H1 (cell line): Measurements from ENCODE around the gene GNGT2. TPM values are rescaled to one million over a fixed set of nuclear protein-coding genes. Genes with fewer than 3 reads are reported as not detected.
A peak's percentile ranks its signal among the peaks of the same experiment; 100 is the strongest.

Experiments used
- CTCF ChIA-PET: fragments of 300-600 bp; sonication (Branson Sonifier 250); formaldehyde crosslinking; loops from one replicate; lab custom pipeline; 2021; ENCODE audit not compliant: partially characterized antibody; lab: Charles Lee
- POLR2A ChIA-PET: fragments of 300-600 bp; sonication (Branson Sonifier 250); formaldehyde crosslinking; loops from one replicate; lab custom pipeline; 2021; ENCODE audit warnings: inconsistent platforms; ENCODE audit not compliant: partially characterized antibody; lab: Charles Lee
- DNase-seq, 2 experiments: peaks; one replicate each; pipeline versions ENCODE4 v3.0.0 to v3.0.0-alpha.2; 2010 to 2022; ENCODE audit warnings: low spot score in 2 of 2, low read depth in 1 of 2, mixed read lengths in 1 of 2
- FAIRE-seq: peaks from 2 replicates; lab custom pipeline; 2011; peaks lifted over from hg19 to GRCh38; lab: Jason Lieb, UNC
- H2AFZ ChIP-seq: 2 replicates; pipeline ENCODE4 v1.8.1; 2012; ENCODE audit warnings: low read length, inconsistent platforms
- H2AK5ac ChIP-seq: 2 replicates; pipeline ENCODE4 v1.6.1; 2013; ENCODE audit warnings: low read depth, low read length
- H2BK120ac ChIP-seq: replicated peaks from 2 replicates; pipeline ENCODE3; 2013; ENCODE audit warnings: low read depth, low read length, inconsistent platforms
- H2BK12ac ChIP-seq: 2 replicates; pipeline ENCODE4 v1.6.1; 2013; ENCODE audit warnings: low read depth, low read length
- H2BK15ac ChIP-seq: 2 replicates; pipeline ENCODE4 v1.6.1; 2013; ENCODE audit warnings: low read length
- H2BK20ac ChIP-seq: 2 replicates; pipeline ENCODE4 v1.6.1; 2013; ENCODE audit warnings: low read length
- H2BK5ac ChIP-seq: 2 replicates; pipeline ENCODE4 v1.6.1; 2013; ENCODE audit warnings: low read depth, low read length
- H3K14ac ChIP-seq: 2 replicates; pipeline ENCODE4 v1.6.1; 2013; ENCODE audit warnings: inconsistent platforms; ENCODE audit not compliant: insufficient read length
- H3K18ac ChIP-seq: 2 replicates; pipeline ENCODE4 v1.6.1; 2013; ENCODE audit warnings: low read length; ENCODE audit errors: extremely low read depth
- H3K23ac ChIP-seq: 2 replicates; pipeline ENCODE4 v1.6.1; 2013; ENCODE audit warnings: inconsistent platforms; ENCODE audit not compliant: insufficient read length
- H3K23me2 ChIP-seq: 2 replicates; pipeline ENCODE4 v1.6.1; 2013; ENCODE audit warnings: low read depth, low read length
- H3K27ac ChIP-seq: 2 replicates; pipeline ENCODE4 v1.6.1; 2011; ENCODE audit warnings: low read depth, low read length, inconsistent platforms
- H3K27me3 ChIP-seq, 4 experiments: replicated peaks in 1 of 4; 1 replicate in 1 of 4; 2 replicates in 3 of 4; pipeline versions ENCODE4 v1.6.1 to v1.8.1; 2011 to 2013; ENCODE audit warnings: low read length in 3 of 4, mild to moderate bottlenecking in 3 of 4, inconsistent platforms in 2 of 4, mixed read lengths in 2 of 4, moderate library complexity in 1 of 4; ENCODE audit not compliant: control insufficient read depth in 3 of 4, insufficient read depth in 3 of 4; ENCODE audit errors: extremely low read depth in 1 of 4
- H3K36me3 ChIP-seq, 4 experiments: 2 replicates each; pipeline versions ENCODE4 v1.6.1 to v1.8.1; 2011 to 2013; ENCODE audit warnings: mild to moderate bottlenecking in 4 of 4, low read length in 3 of 4, moderate library complexity in 2 of 4, control low read depth in 1 of 4, inconsistent platforms in 1 of 4; ENCODE audit not compliant: insufficient read depth in 4 of 4, control insufficient read depth in 2 of 4
- H3K4ac ChIP-seq: replicated peaks from 2 replicates; pipeline ENCODE3; 2013; ENCODE audit warnings: low read length, low read depth, mixed read lengths, inconsistent platforms; ENCODE audit not compliant: insufficient read length
- H3K4me1 ChIP-seq, 4 experiments: replicated peaks in 1 of 4; 1 replicate in 1 of 4; 2 replicates in 3 of 4; pipeline versions ENCODE4 v1.6.1 to v1.8.1; 2011 to 2013; ENCODE audit warnings: low read length in 3 of 4, inconsistent platforms in 2 of 4, mixed read lengths in 1 of 4; ENCODE audit not compliant: insufficient read depth in 4 of 4, control insufficient read depth in 3 of 4
- H3K4me2 ChIP-seq, 2 experiments: 2 replicates each; pipeline versions ENCODE4 v1.6.1 to v1.8.1; 2011 to 2013; ENCODE audit warnings: low read depth in 2 of 2, low read length in 2 of 2, control low read depth in 1 of 2, inconsistent platforms in 1 of 2, mild to moderate bottlenecking in 1 of 2; ENCODE audit not compliant: insufficient read depth in 1 of 2
- H3K4me3 ChIP-seq, 4 experiments: fragments of 200-600, 300-600 bp in 1 of 4; sonication (generic), shearing (Covaris generic), sonication (Bioruptor Twin) in 1 of 4; 2 replicates each; pipeline versions ENCODE4 v1.5.1 to v1.8.1; 2011 to 2016; ENCODE audit warnings: low read length in 4 of 4, low read depth in 3 of 4, control low read depth in 2 of 4, inconsistent platforms in 2 of 4, mild to moderate bottlenecking in 2 of 4, mixed read lengths in 1 of 4, moderate library complexity in 1 of 4; ENCODE audit not compliant: insufficient read depth in 2 of 4; ENCODE audit errors: extremely low read depth in 1 of 4
- H3K56ac ChIP-seq: replicated peaks from 2 replicates; pipeline ENCODE3; 2013; ENCODE audit warnings: low read depth, mild to moderate bottlenecking, mixed read lengths, low read length, inconsistent platforms; ENCODE audit not compliant: insufficient read length
- H3K79me1 ChIP-seq: 2 replicates; pipeline ENCODE4 v1.6.1; 2013; ENCODE audit warnings: low read depth, low read length, control low read depth
- H3K79me2 ChIP-seq, 2 experiments: 2 replicates each; pipeline versions ENCODE4 v1.6.1 to v1.8.1; 2012 to 2013; ENCODE audit warnings: low read length in 2 of 2, mild to moderate bottlenecking in 2 of 2, inconsistent platforms in 1 of 2; ENCODE audit not compliant: insufficient read depth in 2 of 2, control insufficient read depth in 1 of 2
- H3K9ac ChIP-seq, 4 experiments: replicated peaks in 1 of 4; 1 replicate in 1 of 4; 2 replicates in 3 of 4; pipeline versions ENCODE4 v1.6.1 to v1.8.1; 2011 to 2013; ENCODE audit warnings: low read depth in 3 of 4, low read length in 3 of 4, control low read depth in 2 of 4, mild to moderate bottlenecking in 2 of 4, moderate library complexity in 2 of 4, inconsistent platforms in 1 of 4; ENCODE audit errors: extremely low read depth in 1 of 4
- H3K9me3 ChIP-seq, 2 experiments: 2 replicates each; pipeline versions ENCODE4 v1.6.1 to v1.8.1; 2012 to 2013; ENCODE audit warnings: mild to moderate bottlenecking in 2 of 2, moderate library complexity in 2 of 2, control low read depth in 1 of 2, inconsistent platforms in 1 of 2, low read depth in 1 of 2, low read length in 1 of 2, mixed read lengths in 1 of 2; ENCODE audit not compliant: insufficient read depth in 2 of 2
- H4K20me1 ChIP-seq, 2 experiments: replicated peaks in 1 of 2; 2 replicates each; pipeline versions ENCODE3 to v1.8.1; 2011 to 2013; ENCODE audit warnings: inconsistent platforms in 2 of 2, low read length in 2 of 2, mild to moderate bottlenecking in 1 of 2; ENCODE audit not compliant: insufficient read depth in 2 of 2, control insufficient read depth in 1 of 2
- H4K5ac ChIP-seq: 2 replicates; pipeline ENCODE4 v1.6.1; 2013; ENCODE audit warnings: low read length, low read depth, mixed read lengths, inconsistent platforms; ENCODE audit not compliant: insufficient read length
- H4K8ac ChIP-seq: 2 replicates; pipeline ENCODE4 v1.8.0; 2013; ENCODE audit warnings: mild to moderate bottlenecking, moderate library complexity, low read length, inconsistent platforms; ENCODE audit not compliant: insufficient read depth; ENCODE audit errors: extremely low read depth
- H4K91ac ChIP-seq: replicated peaks from 2 replicates; pipeline ENCODE3; 2013; ENCODE audit warnings: low read length, mixed read lengths, inconsistent platforms; ENCODE audit not compliant: insufficient read length
- POLR2A ChIP-seq, 2 experiments: IDR thresholded peaks; 1 replicate in 1 of 2; 2 replicates in 1 of 2; pipeline ENCODE4 v1.6.1; 2011; ENCODE audit warnings: low read depth in 2 of 2, low read length in 2 of 2, mild to moderate bottlenecking in 2 of 2; ENCODE audit errors: control extremely low read depth in 1 of 2
- WGBS, 2 experiments: shearing (Covaris generic) in 1 of 2; methylation state at CpG; one replicate each; pipeline versions ENCODE4 v1.1.6 to v1.1.7; 2013 to 2015; ENCODE audit warnings: low lambda C conversion rate in 2 of 2, mixed read lengths in 2 of 2, inconsistent platforms in 1 of 2, low coverage in 1 of 2, missing lambda C conversion rate in 1 of 2; ENCODE audit not compliant: insufficient replicate concordance in 2 of 2, insufficient coverage in 1 of 2, insufficient read length in 1 of 2; ENCODE audit errors: extremely low coverage in 1 of 2, missing lambda C conversion rate in 1 of 2; 5-methylcytosine and 5-hydroxymethylcytosine counted together
- polyA plus RNA-seq, 7 experiments: library from polyadenylated mRNA; depleted of rRNA in 3 of 7; stranded (reverse) in 5 of 7; unstranded in 2 of 7; fragments of >200 nt in 5 of 7; fragments of 200-250 nt in 2 of 7; gene quantifications; 1 replicate in 5 of 7; 2 replicates in 1 of 7; 4 replicates in 1 of 7; pipeline versions ENCODE4 v1.2.1 to v1.2.3, GENCODE V29; 2011 to 2013; ENCODE audit warnings: missing spikeins in 2 of 7, mixed read lengths in 2 of 7
- total RNA-seq: library from RNA; stranded (reverse); fragmentation: NEBNext Ultra II Directional; extraction: Animal tissue kit (Norgen Biotek cat#: 25700); gene quantifications from 2 replicates; pipeline ENCODE4 v1.2.1, GENCODE V29; 2021

Gene GNGT2
- total and polyA plus RNA-seq, 2 of the 8 experiments (the other 6 are each of a cell fraction or from before 2014, with no cell fraction given) = 1.3 to 1.4 TPM

GRCh38 chr17:49225554-49226236 lies 15.3 kb upstream of the GNGT2 start:
- Histone ChIP-seq H3K9me3 (no peaks in the 10 kb centered on the region), H2AK5ac (0 out of 2 replicates have a peak overlapping the region, but pooled peaks have one; percentile 75), H2BK120ac (no peak overlapping the region), H4K91ac (no peak overlapping the region), H2BK12ac (peak overlapping the region; percentile 81; the same call in 1 of the 2 replicates), H3K4ac (no peak overlapping the region), H3K27ac (no peak overlapping the region), H4K5ac (no peak overlapping the region), H3K23ac (no peak overlapping the region), H3K56ac (no peak overlapping the region), H4K20me1 (peaks cover 0 to 3% of the 10 kb centered on the region in 2 experiments), H3K4me2 (no peak overlapping the region; a peak in 1 of 4 replicates), H2BK15ac (peak overlapping the region; percentile 97), H3K4me3 (no peak overlapping the region), H2BK5ac (no peak overlapping the region), H3K79me2 (no peaks in the 10 kb centered on the region), H3K14ac (no peak overlapping the region), H3K18ac (no peak overlapping the region), H3K23me2 (peaks cover 24% of the 10 kb centered on the region; the same call in 1 of the 2 replicates), H2BK20ac (peak overlapping the region; percentile 61; the same call in 1 of the 2 replicates), H3K4me1 (peaks cover 0 to 8% (median 6%) of the 10 kb centered on the region in 4 experiments; a peak in 3 of 7 replicates), H2AFZ (no peak overlapping the region), H3K79me1 (no peaks in the 10 kb centered on the region), H3K9ac (no peak overlapping the region), H3K36me3 (no peaks in the 10 kb centered on the region), H4K8ac (no peak overlapping the region), H3K27me3 (peaks cover 22 to 71% (median 58%) of the 10 kb centered on the region in 4 experiments)
- DNase-seq (no peak), FAIRE-seq (no peak)
- ChIA-PET CTCF (interaction anchor here (0.6 to 6.5 kb wide), 11 partner anchors 7 to 331 kb away, joined by 3 to 43 read pairs (median 5); no protein-coding TSS in a partner anchor), POLR2A (interaction anchor here (1.5 to 2.6 kb wide), 3 partner anchors 14 to 33 kb away, joined by 3 to 13 read pairs (median 7); no protein-coding TSS in a partner anchor)
- no peak for TF ChIP-seq POLR2A (IDR thresholded peaks at IDR 0.05; ENCODE audit: control extremely low read depth in 1 of 2, low read depth in 2 of 2, low read length in 2 of 2)
- 86% methylated on average over 8 of the region's 8 CpGs; no CpG with 5 or more reads in 1 of the 2 experiments for WGBS, 2 experiments
